GM23338 (cell line): ENCODE results near the gene CSTPP1. TPM values are rescaled to one million over a fixed set of nuclear protein-coding genes. Genes with fewer than 3 reads are reported as not detected.

Experiments used
- ATAC-seq: fragments of 200-7000 bp; cut with Tn5 transposase; 3 replicates; pipeline ENCODE4 v1.9.1; 2020
- DNase-seq: peaks from one replicate; pipeline ENCODE4 v3.0.0-alpha.2; 2015; ENCODE audit warnings: low spot score
- H2AFZ ChIP-seq: fragments of 200-600 bp; sonication (generic); 2 replicates; pipeline ENCODE4 v1.8.0; 2016; ENCODE audit warnings: antibody characterized with exemption, mild to moderate bottlenecking, moderate library complexity
- H3F3A ChIP-seq: fragments of 200-600 bp; sonication (generic); replicated peaks from 2 replicates; pipeline ENCODE4 v1.8.0; 2017; ENCODE audit warnings: antibody characterized with exemption, mixed run types, low read depth
- H3K27ac ChIP-seq: fragments of 200-600 bp; sonication (generic); 2 replicates; pipeline ENCODE4 v1.6.1; 2016; ENCODE audit warnings: low read depth
- H3K27me3 ChIP-seq: fragments of 200-600 bp; sonication (generic); 2 replicates; pipeline ENCODE4 v1.8.0; 2016; ENCODE audit warnings: mild to moderate bottlenecking, mixed run types, moderate library complexity; ENCODE audit not compliant: insufficient read depth
- H3K36me3 ChIP-seq: fragments of 200-600 bp; sonication (generic); 2 replicates; pipeline ENCODE4 v1.8.0; 2016; ENCODE audit warnings: mild to moderate bottlenecking; ENCODE audit not compliant: insufficient read depth
- H3K4me1 ChIP-seq: fragments of 200-600 bp; sonication (generic); 2 replicates; pipeline ENCODE4 v1.8.0; 2016; ENCODE audit warnings: mild to moderate bottlenecking, moderate library complexity; ENCODE audit not compliant: insufficient read depth
- H3K4me2 ChIP-seq: fragments of 200-600 bp; sonication (generic); 2 replicates; pipeline ENCODE4 v1.7.1; 2017; ENCODE audit warnings: mixed run types
- H3K4me3 ChIP-seq: fragments of 200-600 bp; sonication (generic); 2 replicates; pipeline ENCODE4 v1.6.1; 2016; ENCODE audit warnings: mixed run types
- H3K79me2 ChIP-seq: fragments of 200-600 bp; sonication (generic); replicated peaks from 2 replicates; pipeline ENCODE4 v1.8.0; 2017; ENCODE audit warnings: mild to moderate bottlenecking; ENCODE audit not compliant: insufficient read depth
- H3K9me2 ChIP-seq: fragments of 200-600 bp; sonication (generic); 2 replicates; pipeline ENCODE4 v1.8.0; 2017; ENCODE audit not compliant: insufficient read depth
- H4K20me1 ChIP-seq: fragments of 200-600 bp; sonication (generic); replicated peaks from 2 replicates; pipeline ENCODE4 v1.8.0; 2017; ENCODE audit warnings: mild to moderate bottlenecking; ENCODE audit not compliant: insufficient read depth
- H3K27ac Mint-ChIP-seq: 2 replicates; pipeline ENCODE4 v1.8.0; 2020; ENCODE audit warnings: inconsistent platforms, mild to moderate bottlenecking, moderate library complexity, mixed read lengths
- H3K27me3 Mint-ChIP-seq: 3 replicates; pipeline ENCODE4 v1.8.0; 2022; ENCODE audit warnings: low read depth, mild to moderate bottlenecking, moderate library complexity, mixed read lengths, inconsistent platforms; ENCODE audit not compliant: insufficient read depth, poor library complexity
- H3K36me3 Mint-ChIP-seq: 3 replicates; pipeline ENCODE4 v1.8.0; 2021; ENCODE audit warnings: low read depth, mild to moderate bottlenecking, inconsistent platforms, moderate library complexity, mixed read lengths
- H3K4me1 Mint-ChIP-seq: 3 replicates; pipeline ENCODE4 v1.8.0; 2020; ENCODE audit warnings: mild to moderate bottlenecking, inconsistent platforms, mixed read lengths
- H3K4me3 Mint-ChIP-seq: 3 replicates; pipeline ENCODE4 v1.8.0; 2021; ENCODE audit warnings: moderate library complexity, mild to moderate bottlenecking, inconsistent platforms, mixed read lengths
- H3K9me3 Mint-ChIP-seq: 3 replicates; pipeline ENCODE4 v1.8.0; 2020; ENCODE audit warnings: moderate library complexity, mild to moderate bottlenecking, inconsistent platforms, mixed read lengths
- CREB1 ChIP-seq: fragments of 250-450 bp; sonication (Bioruptor Pico); IDR thresholded peaks from 2 replicates; pipeline ENCODE4 v1.5.0; 2020; ENCODE audit warnings: low read depth, mild to moderate bottlenecking, moderate library complexity
- CTCF ChIP-seq, 2 experiments: fragments of 200-600 bp in 1 of 2; sonication (generic) in 1 of 2; conservative IDR thresholded peaks; 2 replicates each; pipeline versions ENCODE4 v1.5.1 to v1.6.1; 2016 to 2017; ENCODE audit warnings: antibody characterized with exemption in 2 of 2, low read depth in 2 of 2, mild to moderate bottlenecking in 2 of 2, moderate library complexity in 1 of 2
- ETS1 ChIP-seq: IDR thresholded peaks from 2 replicates; pipeline ENCODE4 v1.6.1; 2016; ENCODE audit warnings: antibody characterized with exemption
- EZH2 ChIP-seq: fragments of 200-600 bp; sonication (generic); IDR thresholded peaks from one replicate; pipeline ENCODE4 v1.8.0; 2017; ENCODE audit warnings: antibody characterized with exemption, mild to moderate bottlenecking, low read depth; ENCODE audit not compliant: unreplicated experiment
- EZH2phosphoT487 ChIP-seq: fragments of 200-600 bp; sonication (generic); IDR thresholded peaks from one replicate; pipeline ENCODE4 v1.8.1; 2018; ENCODE audit warnings: antibody characterized with exemption; ENCODE audit not compliant: unreplicated experiment
- JUNB ChIP-seq: IDR thresholded peaks from one replicate; pipeline ENCODE4 v1.6.1; 2016; ENCODE audit warnings: antibody characterized with exemption; ENCODE audit not compliant: unreplicated experiment
- NANOG ChIP-seq: IDR thresholded peaks from 2 replicates; pipeline ENCODE4 v1.6.1; 2016; ENCODE audit warnings: antibody characterized with exemption, borderline replicate concordance
- POLR2AphosphoS5 ChIP-seq: IDR thresholded peaks from 2 replicates; pipeline ENCODE4 v1.6.1; 2016; ENCODE audit warnings: antibody characterized with exemption, low read depth
- REST ChIP-seq: IDR thresholded peaks from one replicate; pipeline ENCODE4 v1.6.1; 2018; ENCODE audit warnings: antibody characterized with exemption; ENCODE audit not compliant: unreplicated experiment
- STAT1 ChIP-seq: IDR thresholded peaks from one replicate; pipeline ENCODE4 v1.6.1; 2016; ENCODE audit warnings: antibody characterized with exemption; ENCODE audit not compliant: unreplicated experiment
- ZNF114 ChIP-seq: fragments of 250-450 bp; sonication (Bioruptor Pico); IDR thresholded peaks from 2 replicates; pipeline ENCODE4 v1.5.0; 2020; ENCODE audit warnings: mild to moderate bottlenecking, moderate library complexity
- ZNF331 ChIP-seq: fragments of 250-450 bp; sonication (Bioruptor Pico); IDR thresholded peaks from 2 replicates; pipeline ENCODE4 v1.5.0; 2020; ENCODE audit warnings: low read depth, mild to moderate bottlenecking, moderate library complexity
- ZNF462 ChIP-seq: fragments of 250-450 bp; sonication (Bioruptor Pico); IDR thresholded peaks from 2 replicates; pipeline ENCODE4 v1.5.0; 2020; ENCODE audit warnings: mild to moderate bottlenecking, moderate library complexity
- polyA plus RNA-seq: library from polyadenylated mRNA; unstranded; fragments of >200 nt; fragmentation: Nextera tagmentation; extraction: Ambion mirVana; gene quantifications from 2 replicates; pipeline ENCODE4 v1.2.1, GENCODE V29; 2016
- total RNA-seq: library from RNA; depleted of rRNA; stranded (reverse); fragments of >200 nt; shearing (Covaris generic); gene quantifications from 2 replicates; pipeline ENCODE4 v1.2.3, GENCODE V29; 2014

The CSTPP1 gene
- total and polyA plus RNA-seq, 2 experiments from 2014 or later: 23.5 to 42.6 TPM

GRCh38 chr11:47192111-47192510 is 255.6 kb downstream of the CSTPP1 start:
- no peaks in the 10 kb centered on the region for H3K79me2 ChIP-seq
- peaks cover 16% of the 10 kb centered on the region for H3K27me3 Mint-ChIP-seq
- H3K27me3 ChIP-seq: peaks cover 20% of the 10 kb centered on the region
- H3K4me2 ChIP-seq: no peak overlapping the region
- H3K27ac ChIP-seq: no peak overlapping the region
- peaks cover 10% of the 10 kb centered on the region for H3K4me1 ChIP-seq
- ATAC-seq: no peak
- peaks cover 24% of the 10 kb centered on the region for H3F3A ChIP-seq
- no peak overlapping the region for H3K4me3 ChIP-seq
- H4K20me1 ChIP-seq: no peaks in the 10 kb centered on the region
- no peaks in the 10 kb centered on the region for H3K36me3 Mint-ChIP-seq
- H2AFZ ChIP-seq: no peak overlapping the region
- H3K27ac Mint-ChIP-seq: no peak overlapping the region
- H3K9me3 Mint-ChIP-seq: no peaks in the 10 kb centered on the region
- H3K4me1 Mint-ChIP-seq: peaks cover 12% of the 10 kb centered on the region
- no peak overlapping the region for H3K4me3 Mint-ChIP-seq
- TF ChIP-seq CREB1 (CRISPR knock-in tag): no peak
- no peak for TF ChIP-seq STAT1
- TF ChIP-seq REST: no peak
- TF ChIP-seq POLR2AphosphoS5: no peak
- TF ChIP-seq NANOG: no peak
- TF ChIP-seq CTCF (conservative IDR thresholded peaks at IDR 0.05; ENCODE audit: low read depth in 2 of 2): no peak
- no peak for TF ChIP-seq ZNF114 (CRISPR knock-in tag)
- TF ChIP-seq ZNF331 (CRISPR knock-in tag): no peak
- TF ChIP-seq EZH2: no peak
- TF ChIP-seq EZH2phosphoT487: no peak
- TF ChIP-seq ZNF462: no peak
- no peak for TF ChIP-seq JUNB
- TF ChIP-seq ETS1: no peak
- no peaks in the 10 kb centered on the region for H3K9me2 ChIP-seq
- no peaks in the 10 kb centered on the region for H3K36me3 ChIP-seq
- DNase-seq: no peak
